GM19468 (cell line): ENCODE data around the gene MADD.

ENCODE experiments used
- ATAC-seq: cut with Tn5 transposase; IDR thresholded peaks from one replicate; pipeline ENCODE4 v1.9.1; 2021; ENCODE audit warnings: mild to moderate bottlenecking, moderate library complexity, moderate number of reproducible peaks; ENCODE audit not compliant: unreplicated experiment; ENCODE audit errors: extremely low read depth

Gene MADD

DNA sequence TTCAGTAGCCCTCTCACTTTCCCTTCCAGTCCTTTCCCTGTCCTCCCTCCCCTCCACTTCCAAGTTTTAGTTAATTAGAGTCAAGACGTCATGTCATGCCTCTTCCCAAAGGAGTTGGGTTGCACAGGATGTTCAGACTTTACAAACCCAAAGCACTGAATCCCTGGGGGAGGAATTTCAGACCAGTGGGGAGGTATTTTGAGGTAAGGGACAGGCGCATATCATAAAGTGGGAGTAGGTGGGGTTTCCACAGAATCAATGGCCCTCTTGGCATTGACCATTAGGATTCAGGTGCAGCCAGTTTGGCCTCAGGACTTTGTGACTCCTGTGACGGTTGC is 20.6 kb upstream of the MADD start:
- no peak for ATAC-seq

DNA sequence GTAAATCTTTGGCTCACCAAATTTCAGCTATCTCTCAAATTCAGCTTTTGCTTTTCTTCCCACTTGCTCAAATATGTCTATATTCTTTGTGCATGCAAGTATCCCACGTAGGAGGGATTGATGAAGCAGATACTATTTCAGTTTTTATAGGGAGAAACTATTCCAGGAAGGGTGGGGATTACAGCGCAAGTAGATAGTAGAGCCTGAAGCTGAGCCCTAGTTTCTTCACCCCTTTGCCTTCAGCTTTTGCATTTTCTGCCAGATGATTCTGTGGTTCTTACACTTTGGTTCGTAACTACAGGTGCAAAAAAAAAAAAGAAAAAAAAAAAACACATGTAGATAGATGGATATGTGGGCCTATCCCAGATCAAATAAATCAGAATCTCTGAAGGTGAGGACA is 18.2 kb upstream of the MADD start:
- no peak for ATAC-seq

DNA sequence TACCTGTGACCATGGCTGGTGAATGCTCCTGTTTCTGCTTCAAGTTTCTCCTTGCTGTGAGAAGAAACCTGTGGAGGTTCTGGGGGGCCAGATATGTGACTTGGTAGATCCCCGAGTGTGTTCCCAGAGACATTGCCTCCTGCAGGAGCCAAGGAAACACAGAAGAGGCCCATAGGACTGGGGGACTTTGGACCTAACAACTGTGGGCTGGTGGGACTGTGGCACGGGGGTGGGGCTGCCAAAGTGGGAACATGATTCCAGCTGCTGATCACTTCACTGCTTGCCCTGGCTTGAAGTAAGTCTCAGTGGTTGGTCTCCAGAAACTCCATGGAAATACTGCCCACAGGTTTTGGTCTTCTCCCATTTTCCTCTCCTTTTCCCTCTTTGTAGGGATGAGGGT is 16.3 kb upstream of the MADD start:
- no peak for ATAC-seq

DNA sequence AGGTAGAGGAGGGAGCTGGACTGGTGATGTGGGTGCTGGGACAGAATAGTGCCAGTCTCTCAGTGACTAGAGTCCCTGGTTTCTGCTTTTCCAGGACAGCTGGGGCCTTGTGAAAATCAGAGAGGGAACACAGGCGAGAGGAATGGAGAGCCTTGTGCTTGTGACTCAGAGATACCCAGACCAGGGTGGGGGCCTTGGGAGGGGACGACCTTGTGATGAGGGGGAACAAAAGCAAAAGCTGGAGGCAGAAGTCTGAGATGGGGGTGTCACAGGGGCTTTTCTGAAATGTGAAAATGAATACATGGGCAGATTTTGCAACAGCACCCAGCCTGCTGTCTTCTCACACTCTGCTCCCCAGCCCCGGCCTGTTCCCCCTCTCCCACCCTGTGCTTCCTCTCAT is 15.5 kb upstream of the MADD start:
- ATAC-seq, result no peak

- ATAC-seq, result no peak
Observed at GRCh38 chr11:47256374-47256773, 13.6 kb upstream of the MADD start.

- ATAC-seq, result no peak
Observed at GRCh38 chr11:47257177-47257516, 12.8 kb upstream of the MADD start.

- no peak for ATAC-seq
Observed at GRCh38 chr11:47257517-47258316, 12.2 kb upstream of the MADD start, which contains the start of gene NR1H3. NR1H3 (plus strand) TSS chr11:47257996; CDS start chr11:47259217, 1,221 bp downstream.

DNA sequence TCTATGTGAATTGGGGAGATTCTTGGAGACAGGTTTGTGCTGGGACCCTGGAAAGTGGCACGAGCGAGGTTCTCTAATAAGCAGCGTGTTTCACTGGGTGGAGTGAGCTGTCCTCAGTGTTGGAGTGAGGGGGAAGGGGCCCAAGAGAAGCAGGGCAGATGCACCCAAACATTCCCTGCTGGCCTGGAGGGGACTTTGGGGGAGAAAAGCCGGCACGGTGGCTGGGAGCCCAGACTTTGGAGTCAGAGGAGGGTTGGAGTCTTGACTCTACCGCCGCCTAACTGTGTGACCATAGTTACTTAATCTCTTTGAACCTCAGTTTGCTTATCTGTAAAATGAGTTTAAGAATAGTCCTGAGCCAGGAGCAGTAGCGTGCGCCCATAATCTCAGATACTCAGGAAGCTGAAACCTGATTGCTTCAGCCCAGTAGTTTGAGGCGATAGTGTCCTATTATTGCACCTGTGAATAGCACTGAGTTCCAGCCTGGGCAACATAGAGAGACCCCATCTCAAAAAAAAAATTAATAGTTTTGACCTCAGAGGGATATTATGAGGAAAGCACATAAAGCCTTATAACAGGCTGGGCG is 11.5 kb upstream of the MADD start:
- ATAC-seq, result no peak

GRCh38 chr11:47259232-47259977 is 10.5 kb upstream of the MADD start:
- peak; percentile 58 for ATAC-seq

- no peak for ATAC-seq
Observed at GRCh38 chr11:47260366-47260765, 9.6 kb upstream of the MADD start.

- no peak for ATAC-seq
Observed at GRCh38 chr11:47261291-47261800, 8.6 kb upstream of the MADD start.

DNA sequence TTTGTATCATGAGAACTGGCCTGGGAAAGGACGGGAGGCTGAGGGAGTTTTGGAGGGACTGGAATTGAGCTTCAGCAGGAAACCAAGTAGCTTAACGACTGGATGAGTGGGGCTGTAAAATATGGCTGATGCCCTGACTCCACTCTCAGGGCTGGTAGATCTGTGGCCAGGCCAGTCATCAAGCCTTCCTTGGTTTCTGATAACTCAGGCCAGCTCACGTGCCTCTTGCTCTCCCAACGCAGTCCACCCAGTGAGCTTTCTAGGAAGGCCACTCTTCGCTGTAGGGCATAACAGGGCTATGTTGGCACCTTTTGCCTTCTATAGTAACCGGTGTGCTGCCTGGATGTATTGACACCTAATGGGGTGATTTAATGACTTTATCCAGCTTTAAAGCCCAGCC is 5.8 kb upstream of the MADD start:
- no peak for ATAC-seq

GRCh38 chr11:47264521-47264920 is 5.4 kb upstream of the MADD start:
- no peak for ATAC-seq

GRCh38 chr11:47267876-47268275 is 2.1 kb upstream of the MADD start:
- no peak for ATAC-seq

DNA sequence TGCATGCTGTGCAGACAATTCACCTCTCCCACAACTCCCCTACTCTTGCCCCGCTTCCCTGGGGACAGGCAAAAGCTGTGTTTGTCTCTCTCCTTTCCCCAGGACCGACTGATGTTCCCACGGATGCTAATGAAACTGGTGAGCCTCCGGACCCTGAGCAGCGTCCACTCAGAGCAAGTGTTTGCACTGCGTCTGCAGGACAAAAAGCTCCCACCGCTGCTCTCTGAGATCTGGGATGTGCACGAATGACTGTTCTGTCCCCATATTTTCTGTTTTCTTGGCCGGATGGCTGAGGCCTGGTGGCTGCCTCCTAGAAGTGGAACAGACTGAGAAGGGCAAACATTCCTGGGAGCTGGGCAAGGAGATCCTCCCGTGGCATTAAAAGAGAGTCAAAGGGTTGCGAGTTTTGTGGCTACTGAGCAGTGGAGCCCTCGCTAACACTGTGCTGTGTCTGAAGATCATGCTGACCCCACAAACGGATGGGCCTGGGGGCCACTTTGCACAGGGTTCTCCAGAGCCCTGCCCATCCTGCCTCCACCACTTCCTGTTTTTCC is 1.4 kb upstream of the MADD start:
- ATAC-seq, result no peak

DNA sequence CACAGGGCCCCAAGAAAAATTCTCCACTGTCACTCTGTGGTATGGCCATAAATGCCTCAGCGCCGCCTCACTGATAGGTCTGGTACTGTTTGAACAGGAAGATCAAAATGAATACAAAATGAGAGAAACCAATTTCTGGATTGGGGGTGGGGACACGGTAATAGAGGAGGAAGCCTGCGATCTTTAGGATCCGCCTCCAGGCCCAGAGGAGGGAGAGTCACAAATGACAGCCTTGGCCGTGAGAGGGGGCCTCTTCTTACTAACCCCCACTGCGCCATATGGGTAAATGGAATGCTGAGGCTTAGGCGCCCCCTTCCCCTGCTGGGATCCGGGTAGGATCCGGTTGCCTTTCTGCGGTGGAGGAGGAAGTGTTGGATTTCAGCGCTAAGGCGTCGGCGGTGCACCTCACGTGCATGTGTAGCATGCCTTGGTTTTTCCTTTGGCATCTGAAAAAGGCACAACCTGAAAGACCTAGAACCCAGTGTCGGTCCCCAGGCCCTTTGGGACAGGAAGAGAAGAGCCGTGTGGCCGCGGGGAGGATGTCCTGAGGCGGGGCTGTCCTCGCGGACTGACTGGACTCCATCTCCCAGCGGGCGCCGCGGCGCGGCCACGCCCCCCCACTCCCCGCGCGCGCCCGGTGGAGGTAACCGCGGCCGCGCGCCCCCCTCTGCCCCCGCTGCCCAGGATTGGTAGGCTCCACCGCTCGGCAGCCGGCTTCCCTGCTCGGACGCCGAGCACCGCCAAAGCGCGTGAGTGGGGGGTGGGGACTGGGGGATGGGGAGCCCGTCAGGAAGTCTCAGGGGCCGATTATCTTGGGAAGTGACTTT is 718 bp upstream of the MADD start:
- ATAC-seq, result peak; percentile 56

- ATAC-seq, result no peak
Observed at GRCh38 chr11:47270331-47271271, 668 bp downstream of the MADD start.

- ATAC-seq, result no peak
Observed at GRCh38 chr11:47271328-47271727, 1.4 kb downstream of the MADD start.
